ENCODE results near the gene RAB14.

GRCh38 chr9:121189660-121190059 lies 12.0 kb downstream of the RAB14 start:
- TF ChIP-seq POLR2AphosphoS5 (IDR thresholded peaks at IDR 0.05; ENCODE audit: borderline replicate concordance, low read depth, low read length) (no peak), EZH2 (IDR thresholded peaks at IDR 0.05) (no peak)
